Activated CD4-positive, alpha-beta T cell treated with anti-CD3 and anti-CD28 coated beads, Interleukin-2, amount 50 U/mL, for 24 hours (primary cell): ENCODE results near the gene PEX26.
"Not testable (repeated sequence)": the region's sequence is repeated elsewhere in the genome, so short reads cannot be mapped to it uniquely, and the experiment has no call there.

ENCODE experiments used
- DNase-seq, 2 donors: peaks; one replicate each; pipeline ENCODE4 v3.0.0-alpha.2; 2020; ENCODE audit warnings: low read depth in 1 of 2, low spot score in 1 of 2

Gene PEX26

DNA sequence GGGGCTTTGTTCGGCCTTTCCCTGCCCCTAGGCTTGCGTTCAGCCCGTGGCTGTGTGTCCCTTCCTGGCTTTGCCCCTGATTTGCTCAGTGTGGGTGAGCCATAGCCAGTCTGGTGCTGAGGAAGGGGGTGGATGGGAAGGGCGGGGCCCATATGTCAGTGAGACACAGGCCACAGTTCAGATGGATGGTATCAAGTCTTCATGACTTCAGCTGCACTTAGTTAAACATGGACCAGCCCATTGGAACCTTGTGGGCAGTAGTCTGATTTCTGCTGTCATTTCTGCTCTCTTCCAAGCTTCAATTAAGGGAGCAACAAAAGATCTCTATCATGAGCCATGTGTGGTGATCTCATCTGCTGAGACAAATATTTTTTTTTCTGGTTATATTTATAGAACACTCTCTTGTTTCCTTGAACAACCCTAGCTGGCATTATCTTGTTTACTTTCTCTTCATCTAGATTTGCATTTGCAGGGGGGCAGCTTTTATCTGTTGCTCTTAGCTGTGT lies 21.6 kb upstream of the PEX26 start:
- DNase-seq: no peak

DNA sequence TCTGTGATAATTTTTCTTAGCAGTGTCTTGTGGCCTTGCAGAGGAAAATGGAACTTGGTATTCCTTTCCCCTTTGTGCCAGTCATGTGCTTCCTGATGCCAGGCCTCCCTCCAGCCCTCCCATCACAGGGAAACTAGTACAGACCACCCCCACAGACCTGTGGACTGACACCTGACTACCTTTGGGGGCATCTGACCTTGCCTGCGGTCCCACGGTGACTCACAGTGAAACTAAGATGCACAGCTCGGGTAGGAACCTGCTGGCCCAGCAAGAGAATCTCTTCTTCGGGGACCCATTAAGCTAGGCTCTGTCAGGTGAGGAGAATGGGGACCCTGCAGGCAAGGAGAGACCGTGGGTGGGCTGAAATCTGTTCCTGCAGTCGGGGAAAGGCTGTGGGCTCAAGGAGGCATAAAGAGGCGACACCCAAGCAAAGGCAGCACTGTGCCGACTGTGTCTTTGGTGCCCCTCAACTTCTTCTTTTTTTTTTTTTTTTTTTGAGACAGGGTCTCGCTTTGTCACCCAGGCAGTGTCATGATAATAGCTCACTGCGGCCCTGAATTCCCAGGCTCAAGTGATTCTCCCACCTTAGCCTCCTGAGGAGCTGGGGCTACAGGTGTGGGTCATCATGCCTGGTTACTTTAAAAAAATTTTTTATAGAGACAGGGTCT lies 20.8 kb upstream of the PEX26 start:
- no peak for DNase-seq

DNA sequence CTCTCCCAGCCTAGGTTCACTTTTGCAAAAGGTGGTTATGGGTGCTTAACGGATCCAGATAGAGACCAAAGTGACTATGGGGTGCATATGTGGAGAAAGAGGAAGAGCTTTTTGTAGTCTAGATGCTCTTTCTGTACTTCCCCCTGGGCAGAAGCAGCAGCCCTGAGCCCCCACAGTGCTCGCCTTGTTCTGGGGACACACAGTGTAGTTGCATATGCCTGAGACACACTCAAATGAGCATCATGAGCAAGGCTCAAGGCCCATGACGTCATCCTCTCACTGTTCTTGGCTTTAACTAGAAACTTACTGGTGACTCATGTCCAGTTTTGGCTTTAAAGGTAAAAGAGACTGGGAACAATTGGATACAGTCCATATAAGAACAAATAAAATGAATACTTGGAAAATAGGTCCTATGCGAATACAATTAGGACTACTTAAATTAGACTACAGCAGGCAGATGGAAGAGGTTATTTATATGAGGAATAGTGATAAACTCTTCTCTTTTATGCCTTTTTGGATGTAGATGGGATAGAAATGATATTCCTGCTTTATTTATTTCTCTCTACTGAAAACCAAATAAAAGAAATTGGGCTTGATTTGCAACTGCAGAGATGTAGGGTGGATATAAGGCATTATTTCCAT lies 20.1 kb upstream of the PEX26 start:
- no peak for DNase-seq

DNA sequence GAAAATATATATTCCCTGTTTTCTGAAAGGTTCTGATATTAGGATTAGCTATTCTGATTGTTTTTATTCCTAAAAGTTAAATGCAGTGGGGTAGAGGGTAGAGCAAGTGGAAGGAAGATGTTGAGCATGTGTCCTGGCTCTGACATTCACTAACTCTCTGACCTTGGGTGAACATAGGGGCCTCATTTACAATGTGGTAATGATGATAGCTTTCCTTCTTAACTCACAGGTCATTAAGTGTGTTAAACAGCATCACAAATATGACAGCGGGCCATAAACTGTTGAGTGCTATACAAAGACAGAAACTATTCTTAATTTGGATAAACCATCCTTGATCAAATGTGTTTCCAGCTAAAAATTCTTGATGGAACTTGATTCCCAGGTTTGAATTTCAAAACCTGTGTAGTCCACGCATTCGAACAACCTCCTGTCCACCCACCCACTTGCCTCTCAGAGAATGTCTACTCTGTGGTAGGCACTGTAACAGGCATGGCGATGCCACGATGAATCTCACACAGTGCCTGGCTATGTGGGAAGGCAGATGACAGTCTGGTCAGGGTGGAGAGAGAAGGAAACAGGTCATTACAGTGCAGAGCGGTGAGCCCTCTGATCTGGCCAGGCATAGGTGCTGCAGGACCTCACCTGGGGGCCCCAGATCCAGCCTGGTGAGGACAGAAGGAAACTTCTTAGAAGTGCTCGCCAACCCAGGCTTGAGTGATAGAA lies 19.3 kb upstream of the PEX26 start:
- DNase-seq: no peak

DNA sequence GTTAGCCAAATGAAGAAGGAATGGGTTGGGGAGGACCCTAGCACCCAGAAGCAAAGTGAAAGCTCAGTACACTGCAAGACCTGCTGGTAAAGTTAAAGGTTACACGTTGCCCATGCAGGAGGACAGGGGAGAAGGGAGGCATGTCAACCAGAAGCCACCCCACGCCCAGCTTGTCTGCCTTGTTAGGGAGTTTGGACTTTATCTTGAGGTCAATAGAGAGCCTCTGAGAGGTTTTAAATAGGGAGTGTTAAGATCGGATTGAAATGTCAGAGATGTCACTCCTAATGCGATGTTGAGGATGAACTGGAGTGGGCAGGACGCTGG lies 18.7 kb upstream of the PEX26 start:
- DNase-seq: no peak

DNA sequence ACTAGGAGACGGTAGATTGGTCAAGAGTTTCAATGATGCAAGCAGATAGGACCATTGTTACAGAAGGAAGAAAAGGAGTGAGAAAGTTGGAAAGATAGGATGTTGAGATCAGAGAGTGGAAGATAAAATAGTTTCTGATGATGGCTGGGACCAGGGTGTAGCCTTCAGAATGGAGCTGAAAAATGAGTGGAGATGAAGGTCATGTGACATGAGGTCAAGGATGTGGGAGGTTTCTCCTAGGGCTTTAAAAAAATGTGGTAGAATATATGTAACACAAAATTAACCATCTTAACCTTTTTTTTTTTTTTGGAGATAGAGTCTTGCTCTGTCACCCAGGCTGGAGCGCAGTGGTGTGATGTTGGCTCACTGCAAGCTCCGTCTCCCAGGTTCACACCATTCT lies 18.3 kb upstream of the PEX26 start:
- no peak for DNase-seq

DNA sequence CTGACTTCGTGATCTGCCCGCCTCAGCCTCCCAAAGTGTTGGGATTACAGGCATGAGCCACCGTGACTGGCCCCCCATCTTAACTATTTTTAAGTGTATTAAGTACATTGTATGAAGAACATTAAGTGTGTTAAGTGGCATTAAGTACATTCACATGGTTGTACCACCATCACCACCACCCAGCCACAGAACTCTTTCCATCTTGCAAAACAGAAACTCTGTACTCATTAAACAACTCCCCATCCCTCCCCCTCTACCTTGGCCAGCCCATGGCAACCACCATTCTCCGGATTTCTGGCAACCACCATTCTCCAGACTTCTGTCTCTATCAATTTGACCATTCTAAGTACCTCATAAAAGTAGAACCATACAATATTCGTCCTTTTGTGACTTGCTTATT lies 17.8 kb upstream of the PEX26 start:
- no peak for DNase-seq

DNA sequence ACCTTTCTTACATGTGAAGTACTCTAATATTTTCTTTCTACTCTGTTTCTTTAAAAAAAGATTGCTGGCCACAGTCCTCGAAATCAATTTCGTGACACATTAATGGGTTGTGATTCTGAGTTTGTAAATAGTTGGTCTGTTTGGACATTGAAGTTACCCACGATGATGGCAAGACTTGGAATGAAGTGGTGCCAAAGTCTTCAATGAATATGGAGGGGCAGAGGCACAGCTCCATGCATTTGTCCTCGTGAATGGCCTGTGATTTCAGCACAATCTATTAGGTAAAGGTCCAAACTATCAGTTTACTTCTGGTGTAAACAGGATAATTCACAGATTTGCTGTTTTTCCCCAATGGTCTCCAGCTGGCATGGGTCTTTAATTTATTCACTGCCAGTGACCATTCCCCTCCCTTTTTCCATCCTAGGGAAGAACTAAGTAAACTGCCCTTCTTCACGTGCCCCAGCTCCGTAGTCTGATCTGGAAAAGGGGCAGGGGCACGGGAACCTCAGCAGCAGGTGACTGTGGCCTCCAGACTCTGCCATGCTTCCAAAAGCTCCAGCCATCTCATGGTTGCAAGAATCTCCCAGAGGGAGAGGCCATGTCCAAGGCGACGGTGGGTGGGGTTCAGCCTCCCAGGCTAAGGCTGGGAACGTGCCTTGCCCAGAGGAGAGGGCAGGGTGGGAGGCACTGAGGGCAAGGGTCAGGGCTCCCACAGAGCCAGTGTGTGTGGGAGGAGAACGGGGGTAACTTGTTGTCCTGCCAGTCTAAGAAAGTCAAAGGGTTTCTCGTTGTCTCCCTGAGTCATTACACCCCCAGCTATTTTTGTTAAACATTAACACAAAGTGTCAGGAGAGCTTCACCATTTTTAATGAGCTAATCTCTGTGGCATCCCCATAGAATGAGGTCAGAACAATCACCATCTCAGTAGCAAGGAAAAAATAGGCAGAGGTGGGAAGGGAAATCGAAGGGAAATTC lies 16.9 kb upstream of the PEX26 start:
- DNase-seq: no peak

DNA sequence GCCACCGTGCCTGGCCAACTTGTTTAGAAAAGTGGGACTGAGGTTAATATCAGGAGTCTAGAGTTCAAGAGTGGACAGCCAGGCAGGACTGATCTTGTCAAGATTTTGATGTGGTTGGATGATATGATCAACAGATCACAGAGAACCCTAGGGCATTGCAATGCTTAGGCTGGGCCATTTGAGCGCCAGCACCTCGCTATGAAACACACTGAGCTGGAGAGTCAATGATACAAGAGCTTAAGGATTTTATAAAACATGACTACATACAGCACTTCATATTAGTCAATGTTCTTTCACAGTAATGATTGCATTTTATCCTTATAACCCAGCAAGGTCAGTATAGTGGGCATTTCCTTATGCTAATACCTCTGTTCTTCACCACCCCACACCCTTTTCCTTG lies 15.4 kb upstream of the PEX26 start:
- no peak for DNase-seq

DNA sequence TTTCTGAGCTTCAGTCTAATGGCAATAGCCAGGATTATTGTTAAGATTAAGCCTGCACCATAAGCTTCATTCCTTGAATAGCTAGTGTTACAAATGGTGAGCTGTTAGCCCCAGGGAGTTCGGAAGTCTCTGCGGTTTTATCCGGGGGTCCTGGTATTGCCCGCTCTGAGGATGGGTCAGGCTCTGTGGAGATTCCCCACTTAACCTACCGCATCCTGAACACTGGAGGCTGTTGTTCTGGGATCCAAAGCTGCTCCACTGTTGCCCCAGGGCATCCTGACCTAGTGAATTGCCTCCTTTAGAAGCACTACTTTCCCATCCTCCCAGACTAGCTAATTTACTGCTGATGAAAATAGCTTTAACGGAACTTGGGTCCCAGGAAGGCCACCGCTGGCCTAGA lies 14.5 kb upstream of the PEX26 start:
- DNase-seq: no peak

DNA sequence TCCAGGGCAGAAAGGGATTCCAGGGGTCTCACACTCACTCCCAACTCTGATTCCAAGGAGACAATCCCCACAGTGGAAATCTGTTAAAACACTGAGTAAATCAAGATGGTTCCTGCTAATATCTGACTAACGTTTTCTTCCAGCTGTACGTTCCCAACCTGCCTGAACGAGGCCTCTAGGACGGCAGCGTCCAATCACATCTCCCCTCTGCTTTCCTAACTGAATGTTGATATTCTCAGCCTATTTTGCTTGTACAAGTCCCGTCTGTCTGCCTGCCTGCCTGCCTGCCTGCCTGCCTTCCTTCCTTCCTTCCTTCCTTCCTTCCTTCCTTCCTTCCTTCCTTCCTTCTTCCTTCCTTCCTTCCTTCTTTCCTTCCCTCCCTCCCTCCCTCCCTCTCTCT lies 14.1 kb upstream of the PEX26 start:
- not testable (repeated sequence) for DNase-seq

DNA sequence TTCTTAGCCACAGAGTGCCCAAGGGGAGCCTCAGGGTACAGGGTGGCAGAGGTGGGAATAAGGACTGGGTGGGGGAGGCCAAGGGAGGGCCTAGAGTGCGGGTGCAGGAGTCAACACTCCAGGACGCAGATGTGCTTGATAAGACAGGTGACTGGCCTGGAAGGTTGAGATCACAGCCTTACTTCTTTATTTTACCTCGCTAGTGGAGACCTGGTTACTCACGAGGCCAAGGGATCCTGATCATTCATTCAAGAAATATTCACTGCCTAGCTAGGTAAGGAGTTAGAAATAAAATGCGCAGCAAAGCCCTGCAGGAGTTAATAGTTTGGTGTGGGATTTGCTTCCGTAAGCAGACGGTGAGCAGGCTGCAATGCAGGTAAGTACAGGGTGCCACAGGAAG lies 13.2 kb upstream of the PEX26 start:
- DNase-seq: no peak

DNA sequence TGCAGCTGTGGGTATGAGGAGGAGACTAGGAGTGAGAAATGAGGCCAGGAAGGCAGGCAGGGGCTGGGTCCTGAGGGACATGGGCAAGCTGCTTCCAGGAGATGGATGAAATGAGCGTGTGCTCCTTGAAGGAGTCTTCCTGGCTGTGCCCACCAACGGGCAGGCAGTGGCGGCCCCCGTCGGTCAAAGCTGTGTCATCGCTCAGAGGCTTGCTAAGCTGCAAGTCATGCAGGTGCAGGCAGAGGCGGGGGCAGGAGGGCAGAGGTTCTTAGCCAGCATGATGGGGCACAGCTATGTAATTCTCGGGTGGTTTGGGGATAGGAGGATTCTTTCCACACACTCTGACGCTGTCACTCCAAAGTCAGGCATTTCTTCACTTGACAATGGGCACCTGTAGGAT lies 12.5 kb upstream of the PEX26 start:
- DNase-seq: no peak

DNA sequence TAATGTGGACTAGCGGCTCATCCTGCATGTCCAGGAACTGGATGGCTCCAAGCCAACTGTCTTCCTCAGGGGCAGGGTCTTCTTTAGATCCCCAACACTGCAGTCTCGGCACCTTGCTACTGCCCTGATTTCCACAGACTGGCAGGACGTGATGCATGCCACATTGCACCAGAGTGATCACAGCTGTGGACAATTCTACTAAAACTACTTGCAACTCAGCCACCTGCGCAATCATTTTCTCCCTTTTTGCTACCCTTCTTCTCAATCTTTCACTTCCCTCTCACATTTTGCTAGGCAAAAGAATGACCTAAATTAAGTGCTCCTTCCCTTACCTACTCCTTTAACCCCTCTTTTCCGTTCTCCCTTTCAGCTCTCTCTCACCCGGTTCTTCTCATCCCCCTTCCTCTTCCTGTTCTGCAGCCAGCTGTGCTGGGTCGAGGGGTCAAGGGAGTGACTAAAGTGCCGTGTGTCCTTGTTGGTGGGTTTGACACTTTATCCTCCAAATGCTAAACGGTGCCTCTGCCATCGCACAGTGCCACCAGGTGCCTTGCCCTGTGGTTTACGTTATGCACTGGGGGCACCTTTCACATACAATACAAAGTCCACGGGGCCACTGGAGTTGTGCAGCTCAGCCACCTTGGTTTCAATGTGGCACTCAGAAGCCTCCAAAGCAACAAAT lies 11.5 kb upstream of the PEX26 start:
- no peak for DNase-seq

DNA sequence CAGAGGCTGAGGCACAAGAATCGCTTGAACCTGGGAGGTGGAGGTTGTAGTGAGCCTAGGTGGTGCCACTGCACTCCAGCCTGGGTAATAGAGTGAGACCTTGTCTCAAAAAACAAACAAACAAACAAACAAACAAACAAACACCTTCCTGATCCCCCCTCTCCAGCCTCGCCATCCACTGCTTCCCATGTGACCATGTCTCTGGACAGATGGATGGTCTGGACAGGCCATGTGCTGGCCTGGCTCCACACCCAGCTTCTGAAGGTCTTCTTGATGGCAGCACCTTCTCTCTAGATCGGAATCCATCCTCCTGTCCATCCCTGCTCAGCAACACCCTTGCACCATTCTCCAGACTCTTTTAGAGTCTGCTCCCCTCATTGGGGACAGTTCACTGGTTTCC lies 10.7 kb upstream of the PEX26 start:
- no peak for DNase-seq

DNA sequence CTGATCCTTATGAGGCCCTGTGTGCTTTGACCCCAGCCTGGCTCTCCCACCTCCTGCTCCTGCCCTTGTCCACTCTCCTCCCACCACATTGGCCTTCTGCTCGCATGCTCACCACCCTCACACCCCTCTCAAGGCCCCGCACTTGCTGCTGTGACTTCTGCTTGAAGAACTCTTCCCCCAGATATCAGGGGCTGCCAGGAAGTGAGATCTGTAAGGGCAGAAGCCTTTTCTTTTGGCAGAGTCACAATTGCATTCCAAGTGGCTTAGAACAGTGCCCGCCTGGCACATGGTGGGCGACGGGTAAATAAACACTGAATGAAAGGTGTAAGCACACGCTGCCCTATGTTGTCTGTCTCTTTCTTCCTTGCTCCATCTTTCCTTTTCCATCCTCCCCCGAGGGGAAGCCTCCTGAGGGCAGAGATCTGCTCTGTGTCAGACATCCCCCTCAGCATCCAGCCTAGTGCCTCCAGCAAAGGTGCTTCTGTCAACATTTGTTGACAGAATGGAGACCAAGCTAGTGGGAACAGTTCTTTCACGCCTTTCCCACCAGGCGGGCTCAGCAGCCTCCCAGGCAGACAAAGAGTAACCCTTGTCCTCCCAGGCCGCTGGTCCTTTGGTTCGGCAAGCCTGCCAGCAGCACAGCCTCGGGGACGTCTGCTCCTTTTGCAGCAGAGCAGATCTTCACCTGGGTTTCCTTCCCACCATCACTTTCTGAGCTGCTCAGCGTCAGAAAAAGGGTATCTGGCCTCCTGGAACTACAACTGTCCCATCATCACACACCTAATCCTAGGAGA lies 10.0 kb upstream of the PEX26 start:
- DNase-seq: no peak

DNA sequence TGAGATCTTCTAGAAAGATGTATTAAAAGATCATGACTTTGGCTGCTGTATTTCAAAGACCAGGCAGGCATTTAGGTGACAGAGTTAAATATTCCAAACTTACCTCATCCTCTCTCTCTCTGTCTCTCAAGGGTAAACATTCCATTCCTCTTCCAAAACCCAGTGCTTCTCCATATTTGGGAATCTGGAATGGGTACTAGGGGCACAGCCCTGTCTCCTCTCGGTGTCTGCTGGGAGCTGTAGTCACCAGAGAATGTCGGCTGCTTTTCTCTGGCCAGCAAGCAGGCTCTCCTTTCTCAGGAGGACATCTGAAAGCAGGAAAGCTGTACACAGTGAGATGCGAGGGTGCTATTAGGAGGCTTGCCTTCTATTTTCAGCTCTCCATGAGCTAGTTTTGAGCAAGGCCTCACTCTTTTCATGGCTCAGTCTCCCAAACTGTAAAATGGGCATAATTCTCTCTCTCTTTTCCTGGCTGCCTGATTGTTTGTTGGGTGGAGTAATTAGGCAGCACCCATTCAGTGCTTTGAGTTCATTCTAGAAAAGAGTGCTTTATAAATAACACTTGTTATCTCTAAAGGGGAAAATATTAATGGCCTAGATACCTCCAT lies 9.3 kb upstream of the PEX26 start:
- no peak for DNase-seq

DNA sequence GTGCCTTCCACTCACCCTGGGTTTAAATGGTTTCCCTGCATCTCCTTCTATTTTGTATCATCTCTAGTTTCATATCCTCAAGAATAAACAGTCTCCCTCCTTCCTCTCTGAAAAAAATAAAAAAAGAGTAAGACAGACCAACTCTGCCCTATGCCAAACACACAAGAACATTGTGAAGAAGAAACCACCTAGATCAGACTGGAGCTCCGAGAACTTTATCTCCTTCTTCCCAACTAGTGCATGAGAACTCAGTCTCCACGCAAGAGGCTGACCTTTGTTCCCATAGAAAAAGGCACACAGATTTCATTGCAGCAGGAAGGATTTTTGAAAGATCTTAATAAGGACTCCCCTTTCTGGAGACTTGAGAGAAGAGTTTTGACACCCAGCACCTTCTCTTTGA lies 8.7 kb upstream of the PEX26 start:
- DNase-seq: no peak

DNA sequence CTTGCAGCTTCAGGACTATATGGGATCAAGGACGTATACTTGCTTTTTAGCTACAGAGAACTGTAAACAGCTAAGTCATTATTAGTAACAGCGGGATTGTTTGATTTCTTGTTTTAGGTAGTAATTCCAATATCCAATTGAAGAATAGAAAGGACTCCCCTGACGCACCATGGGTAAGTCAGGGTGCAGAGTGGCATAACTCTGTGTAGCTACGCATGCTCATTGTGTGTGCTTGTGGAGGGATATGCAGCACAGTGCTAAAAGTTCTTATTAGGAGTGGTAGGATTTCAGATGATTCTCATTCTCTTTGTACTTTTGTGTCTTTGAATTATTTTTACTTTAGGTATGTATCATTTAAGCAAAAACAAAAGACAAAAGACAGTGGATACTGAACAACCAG lies 7.7 kb upstream of the PEX26 start:
- no peak for DNase-seq
